ENCODE data around the gene NOXA1.
"Not testable (repeated sequence)": the region's sequence is repeated elsewhere in the genome, so short reads cannot be mapped to it uniquely, and the experiment has no call there.

NOXA1 gene

GRCh38 chr9:137383784-137384756 lies 39.1 kb upstream of the NOXA1 start:
- CTCF ChIA-PET = interaction anchor here (0.5 to 1.0 kb wide), 3 partner anchors 17 to 147 kb away, joined by 3 to 4 read pairs (median 3); no protein-coding TSS in a partner anchor
- Histone ChIP-seq H3K9me3 (ENCODE audit: control insufficient read depth, insufficient read depth, low read depth, low read length) (no peaks in the 10 kb centered on the region), H3K27ac (ENCODE audit: extremely low read depth, low read depth, low read length) (no peak overlapping the region), H3K4me3 (ENCODE audit: low read depth, low read length) (no peak overlapping the region), H3K36me3 (ENCODE audit: control insufficient read depth in 2 of 2, insufficient read depth in 1 of 2, low read length in 2 of 2) (no peaks in the 10 kb centered on the region), H3K4me1 (ENCODE audit: control insufficient read depth, insufficient read depth, low read length) (no peaks in the 10 kb centered on the region)
- POLR2A ChIA-PET = no interaction called here
- TF ChIP-seq ZNF549 (tag by site-specific recombination; IDR thresholded peaks at IDR 0.05) = no peak
- 0 out of 2 replicates have a peak, but pooled peaks have one; percentile 15 for TF ChIP-seq PRDM10 (tag by site-specific recombination; IDR thresholded peaks at IDR 0.05)
- peak; percentile 35; the same call in 1 of the 2 replicates for TF ChIP-seq GLIS1 (tag by site-specific recombination; IDR thresholded peaks at IDR 0.05)

- ChIA-PET POLR2A (no interaction called here), CTCF (interaction anchor here (1.0 kb wide), 1 partner anchor 99 kb away, joined by 4 read pairs; no protein-coding TSS in a partner anchor)
- TF ChIP-seq ZNF521 (tag by site-specific recombination; IDR thresholded peaks at IDR 0.05) = no peak
- no peak for TF ChIP-seq ZNF157 (tag by site-specific recombination; IDR thresholded peaks at IDR 0.05)
- TF ChIP-seq ZNF132 (tag by site-specific recombination; IDR thresholded peaks at IDR 0.05; ENCODE audit: borderline replicate concordance) = no peak
- no peak for TF ChIP-seq ZIC2 (tag by site-specific recombination; IDR thresholded peaks at IDR 0.05)
- peak; percentile 29; the same call in 1 of the 2 replicates for TF ChIP-seq ZNF121 (tag by site-specific recombination; IDR thresholded peaks at IDR 0.05)
- no peak for TF ChIP-seq SP7 (tag by site-specific recombination; IDR thresholded peaks at IDR 0.05)
- H3K27ac ChIP-seq (ENCODE audit: extremely low read depth, low read depth, low read length) = no peak overlapping the region
- H3K9me3 ChIP-seq (ENCODE audit: control insufficient read depth, insufficient read depth, low read depth, low read length) = no peaks in the 10 kb centered on the region
- no peaks in the 10 kb centered on the region for H3K4me1 ChIP-seq (ENCODE audit: control insufficient read depth, insufficient read depth, low read length)
- no peaks in the 10 kb centered on the region for H3K36me3 ChIP-seq (ENCODE audit: control insufficient read depth in 2 of 2, insufficient read depth in 1 of 2, low read length in 2 of 2)
- H3K4me3 ChIP-seq (ENCODE audit: low read depth, low read length) = no peak overlapping the region
Measured at GRCh38 chr9:137385061-137385655, 38.0 kb upstream of the NOXA1 start.

GRCh38 chr9:137386507-137387113 lies 36.6 kb upstream of the NOXA1 start:
- H3K9me3 ChIP-seq (ENCODE audit: control insufficient read depth, insufficient read depth, low read depth, low read length); H3K36me3 ChIP-seq (ENCODE audit: control insufficient read depth in 2 of 2, insufficient read depth in 1 of 2, low read length in 2 of 2); H3K4me3 ChIP-seq (ENCODE audit: low read depth, low read length); H3K27ac ChIP-seq (ENCODE audit: extremely low read depth, low read depth, low read length); H3K4me1 ChIP-seq (ENCODE audit: control insufficient read depth, insufficient read depth, low read length); CTCF ChIA-PET: not testable (repeated sequence)
- POLR2A ChIA-PET = interaction anchor here (0.8 kb wide), 1 partner anchor 74 kb away, joined by 3 read pairs; no protein-coding TSS in a partner anchor

- Histone ChIP-seq H3K36me3 (ENCODE audit: control insufficient read depth in 2 of 2, insufficient read depth in 1 of 2, low read length in 2 of 2) (peaks cover 0 to 3% of the 10 kb centered on the region in 2 experiments; a peak in 1 of 3 replicates), H3K4me1 (ENCODE audit: control insufficient read depth, insufficient read depth, low read length) (no peaks in the 10 kb centered on the region), H3K4me3 (ENCODE audit: low read depth, low read length) (no peak overlapping the region), H3K9me3 (ENCODE audit: control insufficient read depth, insufficient read depth, low read depth, low read length) (no peaks in the 10 kb centered on the region), H3K27ac (ENCODE audit: extremely low read depth, low read depth, low read length) (no peak overlapping the region)
- ChIA-PET CTCF (no interaction called here), POLR2A (interaction anchor here (0.8 kb wide), 1 partner anchor 75 kb away, joined by 3 read pairs; no protein-coding TSS in a partner anchor)
- no peak for TF ChIP-seq BCL11A (tag by site-specific recombination; IDR thresholded peaks at IDR 0.05; ENCODE audit: low read depth)
- TF ChIP-seq ZNF660 (tag by site-specific recombination; IDR thresholded peaks at IDR 0.05) = no peak
- no peak for TF ChIP-seq ZNF292 (tag by site-specific recombination; IDR thresholded peaks at IDR 0.05; ENCODE audit: borderline replicate concordance, low read depth)
- no peak for TF ChIP-seq PRDM2 (tag by site-specific recombination; IDR thresholded peaks at IDR 0.05; ENCODE audit: borderline replicate concordance)
Measured at GRCh38 chr9:137387114-137387890, 35.9 kb upstream of the NOXA1 start.

Measured in HEK293 (cell line).